ENCODE results near the gene TSPAN18. TPM values are rescaled to one million over a fixed set of nuclear protein-coding genes. Genes with fewer than 3 reads are reported as not detected.

Gene TSPAN18
- total RNA-seq, 4 donors from 2014 or later: 6.7 to 13.1 (median 7.9) TPM

DNA sequence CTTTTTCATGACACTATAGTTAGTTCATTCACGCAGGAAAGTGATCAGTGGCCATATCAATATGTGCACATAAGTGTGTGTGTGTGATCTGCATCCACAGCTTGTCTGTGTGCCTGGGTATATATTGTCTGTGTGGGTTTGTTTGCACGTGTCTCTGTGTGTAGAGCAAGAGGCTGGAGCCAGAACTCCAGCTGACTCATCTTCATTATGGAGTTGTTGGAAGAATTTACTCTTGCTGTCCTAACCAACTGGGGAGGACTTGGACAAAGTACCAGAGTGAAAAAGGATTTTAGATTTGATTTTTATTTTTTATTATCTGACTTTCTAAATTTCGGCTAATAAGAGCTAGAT is 160.0 kb downstream of the TSPAN18 start:
- H3K4me1 ChIP-seq: peaks cover 0 to 14% (median 0%) of the 10 kb centered on the region in 4 donors
- 45 to 52% methylated on average over 3 of the region's 3 CpGs for WGBS, 2 donors
- DNase-seq (ENCODE audit: low spot score in 2 of 2): no peak
- no peaks in the 10 kb centered on the region for H3K9me3 ChIP-seq
- H3K27ac ChIP-seq: no peak overlapping the region
- H3K4me3 ChIP-seq: no peak overlapping the region
- TF ChIP-seq POLR2A (IDR thresholded peaks at IDR 0.05): no peak
- TF ChIP-seq EP300 (IDR thresholded peaks at IDR 0.05): no peak
- no peak for TF ChIP-seq CTCF (IDR thresholded peaks at IDR 0.05)
- H3K27me3 ChIP-seq: no peaks in the 10 kb centered on the region
- H3K36me3 ChIP-seq: no peaks in the 10 kb centered on the region

- 68 to 76% methylated on average over 3 of the region's 3 CpGs for WGBS, 2 donors
- peaks cover 0 to 14% (median 0%) of the 10 kb centered on the region in 4 donors for H3K4me1 ChIP-seq
- TF ChIP-seq POLR2A (IDR thresholded peaks at IDR 0.05) (no peak), CTCF (IDR thresholded peaks at IDR 0.05) (no peak), EP300 (IDR thresholded peaks at IDR 0.05) (no peak)
- no peak for DNase-seq (ENCODE audit: low spot score in 2 of 2)
- no peaks in the 10 kb centered on the region for H3K36me3 ChIP-seq
- no peaks in the 10 kb centered on the region for H3K9me3 ChIP-seq
- H3K27me3 ChIP-seq: no peaks in the 10 kb centered on the region
- H3K27ac ChIP-seq: no peak overlapping the region
- no peak overlapping the region for H3K4me3 ChIP-seq
Observed at GRCh38 chr11:44887636-44888035, 160.9 kb downstream of the TSPAN18 start.

GRCh38 chr11:44889266-44889665 is 162.5 kb downstream of the TSPAN18 start:
- H3K9me3 ChIP-seq: no peaks in the 10 kb centered on the region
- no peaks in the 10 kb centered on the region for H3K36me3 ChIP-seq
- H3K4me1 ChIP-seq: peaks cover 0 to 26% (median 3%) of the 10 kb centered on the region in 4 donors
- 89 to 100% methylated on average over 1 of the region's 1 CpG for WGBS, 2 donors
- no peak overlapping the region for H3K4me3 ChIP-seq
- no peaks in the 10 kb centered on the region for H3K27me3 ChIP-seq
- DNase-seq (ENCODE audit: low spot score in 2 of 2): no peak
- TF ChIP-seq EP300 (IDR thresholded peaks at IDR 0.05) (no peak), POLR2A (IDR thresholded peaks at IDR 0.05) (no peak), CTCF (IDR thresholded peaks at IDR 0.05) (no peak)
- H3K27ac ChIP-seq: no peak overlapping the region

DNA sequence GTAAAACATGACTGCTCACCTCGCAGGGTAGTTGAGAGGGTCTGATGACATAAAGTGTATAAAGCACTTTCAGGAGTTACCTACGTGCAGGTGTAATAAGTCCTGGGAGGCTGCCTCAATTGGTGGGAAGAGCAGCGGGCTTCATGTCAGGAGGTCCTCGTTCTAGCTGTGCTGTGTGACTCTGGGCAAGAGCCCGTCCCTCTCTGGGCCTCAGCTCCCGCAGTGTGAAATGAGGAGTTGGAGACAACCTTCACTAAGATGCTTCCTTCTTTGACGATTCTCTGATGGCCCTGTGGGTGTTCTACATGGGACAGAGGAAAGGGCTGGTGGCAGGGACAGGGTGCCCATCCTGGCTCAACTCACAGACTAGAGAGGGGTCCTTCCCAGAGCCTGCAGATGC is 166.1 kb downstream of the TSPAN18 start:
- H3K27me3 ChIP-seq: no peaks in the 10 kb centered on the region
- H3K36me3 ChIP-seq: no peaks in the 10 kb centered on the region
- TF ChIP-seq POLR2A (IDR thresholded peaks at IDR 0.05): no peak
- no peak for TF ChIP-seq EP300 (IDR thresholded peaks at IDR 0.05)
- no peak for TF ChIP-seq CTCF (IDR thresholded peaks at IDR 0.05)
- H3K4me1 ChIP-seq: peaks cover 0 to 15% (median 3%) of the 10 kb centered on the region in 4 donors
- H3K9me3 ChIP-seq: no peaks in the 10 kb centered on the region
- DNase-seq (ENCODE audit: low spot score in 2 of 2): no peak
- peak overlapping the region in 1 of 4 donors; percentile 19 for H3K27ac ChIP-seq
- 86 to 88% methylated on average over 7 of the region's 7 CpGs for WGBS, 2 donors
- no peak overlapping the region for H3K4me3 ChIP-seq

DNA sequence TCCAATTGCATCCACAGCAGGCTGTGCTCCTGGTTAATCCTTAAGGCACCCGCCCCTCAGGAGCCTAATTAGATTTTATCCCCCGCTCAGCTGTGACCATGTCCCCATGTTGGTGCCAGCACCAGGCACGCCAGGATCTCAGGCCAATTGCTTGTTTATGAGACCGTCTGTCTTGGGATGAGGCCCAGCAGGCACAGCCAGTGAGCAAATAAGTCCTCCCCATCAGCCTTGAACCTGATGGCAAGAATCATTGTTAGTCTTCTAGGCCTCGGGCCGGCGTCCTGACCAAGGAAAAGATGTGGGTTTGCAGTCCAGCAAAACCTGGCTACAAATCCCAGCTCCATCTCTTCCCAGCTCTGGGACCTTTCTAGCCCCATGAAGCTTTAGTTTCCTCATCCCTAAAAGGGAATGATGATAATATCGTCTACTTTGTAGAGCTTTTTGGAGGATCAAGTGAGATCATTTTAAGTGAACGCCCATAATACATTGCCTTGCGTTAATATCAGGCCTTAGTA is 166.6 kb downstream of the TSPAN18 start:
- no peak overlapping the region for H3K4me3 ChIP-seq
- WGBS, 2 donors: 49 to 62% methylated on average over 10 of the region's 10 CpGs

More for the DNA sequence above, 166.6 kb downstream of the TSPAN18 start:
- Histone ChIP-seq H3K27me3 (no peaks in the 10 kb centered on the region), H3K9me3 (peaks cover 0 to 3% (median 0%) of the 10 kb centered on the region in 4 donors), H3K27ac (peak overlapping the region in 2 of 4 donors; percentile 19 to 31), H3K36me3 (peaks cover 0 to 3% (median 0%) of the 10 kb centered on the region in 3 donors), H3K4me1 (peaks cover 0 to 15% (median 3%) of the 10 kb centered on the region in 4 donors)
- no peak for DNase-seq (ENCODE audit: low spot score in 2 of 2)
- no peak for TF ChIP-seq POLR2A (IDR thresholded peaks at IDR 0.05)
- no peak for TF ChIP-seq CTCF (IDR thresholded peaks at IDR 0.05)
- TF ChIP-seq EP300 (IDR thresholded peaks at IDR 0.05): no peak

Data from tibial nerve (tissue), 4 donors.